GM12873 (cell line): ENCODE data around the gene MCOLN3.

Experiments used
- CTCF ChIP-seq: IDR thresholded peaks from 2 replicates; pipeline ENCODE4 v1.5.1; 2012; ENCODE audit warnings: low read depth, mild to moderate bottlenecking, moderate library complexity, low read length, control low read depth; ENCODE audit not compliant: insufficient read depth; ENCODE audit errors: missing control alignments

MCOLN3 gene

GRCh38 chr1:85061711-85062424, 13.6 kb upstream of the MCOLN3 start:
- TF ChIP-seq CTCF: no peak

GRCh38 chr1:85060038-85060437, 11.7 kb upstream of the MCOLN3 start:
- TF ChIP-seq CTCF: no peak

GRCh38 chr1:85059563-85059962, 11.3 kb upstream of the MCOLN3 start:
- no peak for TF ChIP-seq CTCF

GRCh38 chr1:85058786-85059185, 10.5 kb upstream of the MCOLN3 start:
- TF ChIP-seq CTCF: no peak

GRCh38 chr1:85058311-85058710, 10.0 kb upstream of the MCOLN3 start:
- no peak for TF ChIP-seq CTCF

- TF ChIP-seq CTCF: no peak
These were observed 6.4 kb upstream of the MCOLN3 start for GRCh38 chr1:85054664-85055063.

GRCh38 chr1:85049735-85050166, 1.5 kb upstream of the MCOLN3 start:
- TF ChIP-seq CTCF: peak; percentile 12
